SIG-M5 treated with dmso at 0.1 percent for 504 hours (cell line): ENCODE measurements around the gene GGT5.
"Not testable (repeated sequence)": the region's sequence is repeated elsewhere in the genome, so short reads cannot be mapped to it uniquely, and the experiment has no call there.

Source experiments
- DNase-seq: peaks from one replicate; lab custom pipeline; 2025; ENCODE audit not compliant: unreplicated experiment; lab: John Stamatoyannopoulos, UW

Gene GGT5

DNA sequence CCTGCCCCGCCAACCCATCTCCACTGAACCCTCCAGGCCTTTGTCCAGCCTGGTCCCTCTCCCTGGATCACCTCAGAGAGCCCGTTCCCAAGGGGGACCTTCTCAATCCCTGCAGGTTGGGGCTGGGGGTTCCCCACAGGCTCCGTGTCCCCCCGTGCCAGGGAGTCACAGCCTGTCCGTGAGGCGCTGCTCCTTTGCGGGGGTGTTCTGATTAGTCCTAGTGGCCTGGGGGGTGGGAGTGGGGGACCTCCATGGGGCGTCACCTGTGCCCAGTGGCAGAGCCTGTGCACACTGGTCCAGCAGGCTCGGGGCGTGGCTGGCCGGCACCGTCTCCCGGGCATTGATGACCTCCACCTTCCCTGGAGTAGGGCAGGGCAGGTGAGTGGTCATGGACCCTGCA is 11.6 kb downstream of the GGT5 start:
- DNase-seq, result no peak

DNA sequence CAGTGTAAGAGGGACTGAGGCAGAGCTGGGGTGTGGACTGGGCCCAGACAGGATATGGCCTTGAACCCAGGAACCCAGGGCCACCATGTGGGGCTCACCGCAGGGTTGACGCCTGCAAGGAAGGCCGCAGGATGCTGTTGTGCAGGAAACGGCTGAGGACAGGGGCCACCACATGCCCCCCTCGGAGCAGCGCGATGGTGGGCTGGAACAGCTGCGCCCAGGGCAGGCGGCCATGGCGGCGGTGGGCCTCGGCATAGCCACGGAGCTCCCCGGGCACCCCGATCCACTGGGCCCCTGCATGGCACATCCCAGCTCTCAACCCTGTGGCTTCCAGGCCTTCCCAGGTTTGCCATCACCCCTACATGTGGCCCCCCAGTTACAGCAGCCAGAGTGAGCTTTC is 12.2 kb downstream of the GGT5 start:
- no peak for DNase-seq

DNA sequence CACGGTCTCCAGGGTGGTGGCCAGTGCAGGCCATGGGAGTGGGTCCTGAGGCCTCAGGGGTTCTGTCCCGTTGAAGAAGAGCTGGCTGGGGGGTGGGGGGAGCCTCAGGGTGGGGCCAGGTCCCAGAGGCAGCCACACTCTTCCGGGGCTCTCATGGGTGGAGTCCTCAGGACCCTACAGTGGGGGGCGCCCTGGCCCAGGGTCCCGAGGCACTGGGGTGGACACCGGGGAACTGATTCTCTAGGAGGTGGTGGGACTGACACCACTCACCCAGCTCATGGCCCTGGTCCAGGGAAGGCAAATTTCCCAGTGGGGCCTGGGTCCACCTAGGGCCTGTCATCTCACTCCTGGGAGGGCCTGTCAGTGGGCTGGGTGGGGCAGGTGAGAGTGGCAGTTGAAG is 12.8 kb downstream of the GGT5 start:
- no peak for DNase-seq

DNA sequence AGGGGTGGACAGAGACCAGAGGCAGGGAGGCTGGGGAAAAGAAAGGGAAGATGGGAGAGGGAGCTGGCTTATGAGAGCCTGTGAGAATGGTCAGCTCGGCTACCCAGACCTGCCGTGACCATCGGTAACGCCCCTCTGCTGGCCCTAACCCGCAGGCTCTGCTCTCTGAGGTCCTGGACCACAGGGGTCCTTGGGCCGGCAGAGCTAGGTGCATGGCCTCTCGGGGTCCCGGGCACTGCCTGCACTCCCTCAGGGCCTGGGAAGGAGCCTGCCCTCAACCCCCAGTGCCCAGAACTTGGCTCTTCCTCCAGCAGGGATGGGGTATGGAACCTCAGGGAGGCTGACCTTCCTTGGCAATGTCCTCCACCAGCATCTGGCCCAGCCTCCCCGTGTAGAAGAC is 13.2 kb downstream of the GGT5 start:
- no peak for DNase-seq

GRCh38 chr22:24230911-24231656 is 13.8 kb downstream of the GGT5 start:
- no peak for DNase-seq

- no peak for DNase-seq
Measured at GRCh38 chr22:24225951-24226350, 18.9 kb downstream of the GGT5 start.

- no peak for DNase-seq
Measured at GRCh38 chr22:24225044-24225601, 19.8 kb downstream of the GGT5 start.

GRCh38 chr22:24224468-24224867 is 20.4 kb downstream of the GGT5 start:
- DNase-seq, result no peak

DNA sequence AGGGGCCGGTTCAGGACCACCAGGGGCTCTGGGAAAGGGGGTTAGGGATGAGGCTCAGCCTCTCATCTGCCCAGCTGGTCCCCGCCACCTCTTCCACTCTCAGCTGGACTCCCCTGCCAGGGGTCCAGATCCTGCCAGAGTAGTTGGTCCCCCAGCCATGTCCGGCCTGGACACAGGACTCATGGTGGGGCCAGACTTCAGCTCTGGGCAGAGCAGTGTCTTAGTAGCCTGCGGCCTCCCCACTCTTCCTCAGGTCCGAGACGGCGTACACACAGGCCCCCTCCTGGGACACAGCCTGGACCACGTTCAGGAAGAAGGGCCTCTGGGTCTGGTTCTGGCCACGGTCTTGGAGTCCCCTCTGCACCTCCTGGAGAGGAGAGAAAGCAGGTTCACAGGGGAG is 25.1 kb downstream of the GGT5 start:
- DNase-seq, result no peak

DNA sequence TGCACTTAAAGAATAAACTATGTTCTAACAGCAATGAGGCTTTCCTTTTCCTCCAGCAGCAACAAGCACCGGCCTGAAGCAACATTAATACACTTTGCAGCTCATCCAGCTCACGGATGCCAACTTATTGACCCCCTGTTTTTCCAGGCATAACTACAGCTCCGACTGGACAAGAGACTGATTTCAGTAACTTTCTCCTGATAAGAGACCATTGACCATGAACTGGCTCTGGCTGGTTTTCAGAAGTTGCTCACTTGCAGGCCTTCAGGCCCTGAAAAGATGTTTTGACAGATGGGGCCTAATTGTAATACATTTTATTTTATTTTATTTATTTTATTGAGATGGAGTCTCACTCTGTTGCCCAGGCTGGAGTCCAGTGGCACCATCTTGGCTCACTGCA is 27.5 kb downstream of the GGT5 start:
- no peak for DNase-seq

DNA sequence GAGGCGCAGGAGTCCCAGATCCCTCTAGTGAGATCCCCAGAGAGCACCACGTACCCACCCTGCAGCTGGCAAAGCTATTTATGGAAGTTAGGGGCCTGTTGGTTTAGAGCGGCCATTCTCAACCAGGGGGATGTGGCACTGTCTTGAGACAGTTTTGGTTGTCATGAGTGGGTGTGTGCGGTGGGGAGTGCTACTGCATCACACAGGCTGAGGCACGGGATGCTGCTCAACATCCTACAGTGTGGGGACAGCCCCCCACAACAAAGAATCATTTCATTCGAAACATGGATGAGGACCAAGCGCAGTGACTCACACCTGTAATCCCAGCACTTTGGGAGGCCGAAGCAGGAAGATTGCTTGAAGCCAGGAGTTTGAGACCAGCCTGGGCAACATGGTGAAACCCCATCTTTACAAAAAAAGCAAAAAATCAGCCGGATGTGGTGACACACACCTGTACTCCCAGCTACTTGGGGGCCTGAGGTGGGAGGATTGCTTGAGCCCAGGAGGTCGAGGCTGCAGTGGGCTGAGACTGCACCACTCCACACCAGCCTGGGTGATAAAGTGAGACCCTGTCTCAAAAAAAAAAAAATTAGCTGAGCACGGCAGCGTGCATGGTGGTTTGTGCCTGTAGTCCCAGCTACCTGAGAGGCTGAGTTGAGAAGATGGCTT is 28.2 kb downstream of the GGT5 start:
- DNase-seq, result no peak

GRCh38 chr22:24214467-24215285 is 30.2 kb downstream of the GGT5 start:
- no peak for DNase-seq

- not testable (repeated sequence) for DNase-seq
Measured at GRCh38 chr22:24213111-24213510, 31.8 kb downstream of the GGT5 start.

DNA sequence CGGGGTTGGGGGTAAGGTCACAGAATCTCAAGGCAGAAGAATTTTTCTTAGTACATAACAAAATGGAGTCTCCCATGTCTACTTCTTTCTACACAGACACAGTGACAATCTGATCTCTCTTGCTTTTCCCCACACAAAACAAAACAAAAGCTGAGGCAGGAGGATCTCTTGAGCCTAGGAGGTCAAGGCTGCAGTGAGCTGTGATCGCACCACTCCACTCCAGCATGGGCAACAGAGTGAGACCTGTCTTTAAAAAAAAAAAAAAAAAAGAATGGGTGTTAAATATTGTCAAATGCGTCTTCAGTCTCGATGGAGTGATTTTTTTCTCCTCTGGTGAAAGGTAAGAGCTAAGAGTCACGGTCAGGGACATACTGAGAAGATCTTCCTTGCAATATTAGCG is 33.2 kb downstream of the GGT5 start:
- DNase-seq, result not testable (repeated sequence)

DNA sequence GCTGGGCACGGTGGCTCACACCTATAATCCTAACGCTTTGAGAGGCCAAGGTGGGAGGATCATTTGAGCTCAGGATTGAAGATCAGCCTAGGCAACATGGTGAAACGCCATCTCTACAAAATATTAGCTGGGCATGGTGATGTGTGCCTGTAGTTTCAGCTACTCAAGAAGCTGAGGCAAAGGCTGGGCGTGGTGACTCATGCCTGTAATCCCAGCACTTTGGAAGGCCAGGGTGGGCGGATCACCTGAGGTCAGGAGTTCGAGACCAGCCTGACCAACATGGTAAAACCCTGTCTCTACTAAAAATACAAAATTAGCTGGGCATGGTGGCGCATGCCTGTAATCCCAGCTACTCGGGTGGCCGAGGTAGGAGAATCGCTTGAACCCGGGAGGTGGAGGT is 34.5 kb downstream of the GGT5 start:
- not testable (repeated sequence) for DNase-seq

- DNase-seq, result no peak
Measured at GRCh38 chr22:24209687-24210086, 35.2 kb downstream of the GGT5 start.

- DNase-seq, result no peak
Measured at GRCh38 chr22:24209016-24209415, 35.9 kb downstream of the GGT5 start.

GRCh38 chr22:24208012-24208749 is 36.7 kb downstream of the GGT5 start:
- DNase-seq, result peak; percentile 93

DNA sequence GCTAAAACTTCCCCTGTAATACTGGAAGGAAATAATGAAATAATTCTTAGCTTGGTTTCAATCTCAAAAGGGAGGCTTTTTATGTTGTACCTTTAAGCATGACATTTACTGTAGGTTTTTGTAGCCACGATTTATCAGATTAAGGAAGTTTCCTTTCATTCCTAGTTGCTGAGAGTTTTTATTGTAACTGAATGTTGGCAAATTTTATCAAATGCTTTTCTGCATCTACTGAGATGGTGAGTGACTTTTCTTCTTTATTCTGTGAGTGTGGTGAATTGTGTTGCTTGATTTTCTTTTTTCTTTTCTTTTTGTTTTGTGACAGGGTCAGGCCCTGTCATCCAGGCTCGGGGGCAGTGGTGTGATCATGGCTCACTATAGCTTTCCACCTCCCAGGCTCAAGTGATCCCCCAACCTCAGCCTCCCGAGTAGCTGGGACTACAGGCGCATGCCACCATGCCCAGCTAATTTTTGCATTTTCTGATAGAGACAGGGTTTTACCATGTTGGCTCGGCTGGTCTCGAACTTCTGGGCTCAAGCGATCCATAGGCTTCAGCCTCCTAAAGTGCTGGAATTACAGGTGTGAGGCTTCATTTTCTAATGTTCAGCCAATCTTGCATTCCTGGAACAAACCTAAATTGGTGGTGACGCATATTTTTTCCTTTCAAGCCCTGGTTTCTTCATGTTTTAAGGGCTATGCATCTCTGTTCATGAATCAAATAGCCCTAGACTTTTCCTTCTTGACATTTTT is 37.4 kb downstream of the GGT5 start:
- no peak for DNase-seq
